GM10266 (cell line): Measurements from ENCODE around the gene LRRC27.
A peak's percentile ranks its signal among the peaks of the same experiment; 100 is the strongest.

Experiments
- DNase-seq: peaks from one replicate; pipeline ENCODE4 v3.0.0; 2012; ENCODE audit errors: extremely low spot score
- TF ChIP-seq, protein P1 (sequence below): IDR thresholded peaks from 2 replicates; pipeline ENCODE4 v1.5.1; 2012; ENCODE audit warnings: mild to moderate bottlenecking, low read depth; ENCODE audit not compliant: control insufficient read depth, insufficient read depth; ENCODE audit errors: missing control alignments

LRRC27 gene

DNA sequence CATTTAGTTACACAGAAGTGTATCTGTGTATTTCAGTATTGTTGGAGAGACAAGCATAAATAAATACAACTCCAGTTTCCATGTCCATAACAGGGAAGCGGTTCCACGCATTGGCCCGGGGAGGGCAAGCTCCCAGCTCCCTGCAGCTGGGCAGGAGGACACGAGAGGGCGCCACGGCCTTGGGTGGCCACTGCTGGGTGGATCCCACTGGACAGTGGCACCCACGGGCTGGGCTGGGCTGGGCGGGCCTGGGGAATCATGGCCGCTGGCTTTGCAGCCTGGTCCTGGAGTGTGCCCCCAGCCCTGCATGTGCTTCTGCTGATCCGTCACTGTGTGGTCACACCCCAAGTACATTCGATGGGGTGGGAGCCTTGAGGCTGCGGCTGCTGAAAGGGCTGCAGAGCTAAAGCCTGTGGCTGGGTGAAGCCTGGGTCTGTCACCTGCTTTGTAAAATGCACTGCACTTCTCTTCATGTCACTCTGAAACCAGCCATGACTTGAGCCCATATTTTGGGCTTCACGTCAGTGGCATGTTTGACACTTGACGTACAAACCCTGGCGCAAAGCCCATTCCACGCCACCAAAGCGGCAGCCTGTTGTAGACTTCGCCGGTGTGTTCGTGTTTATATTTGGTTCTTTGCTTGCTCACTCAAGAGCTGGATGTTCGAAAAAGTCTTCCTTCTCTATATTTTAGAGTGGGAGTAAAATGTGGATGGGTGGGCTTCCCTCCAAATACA is 27.5 kb downstream of the LRRC27 start:
- TF ChIP-seq, protein P1, sequence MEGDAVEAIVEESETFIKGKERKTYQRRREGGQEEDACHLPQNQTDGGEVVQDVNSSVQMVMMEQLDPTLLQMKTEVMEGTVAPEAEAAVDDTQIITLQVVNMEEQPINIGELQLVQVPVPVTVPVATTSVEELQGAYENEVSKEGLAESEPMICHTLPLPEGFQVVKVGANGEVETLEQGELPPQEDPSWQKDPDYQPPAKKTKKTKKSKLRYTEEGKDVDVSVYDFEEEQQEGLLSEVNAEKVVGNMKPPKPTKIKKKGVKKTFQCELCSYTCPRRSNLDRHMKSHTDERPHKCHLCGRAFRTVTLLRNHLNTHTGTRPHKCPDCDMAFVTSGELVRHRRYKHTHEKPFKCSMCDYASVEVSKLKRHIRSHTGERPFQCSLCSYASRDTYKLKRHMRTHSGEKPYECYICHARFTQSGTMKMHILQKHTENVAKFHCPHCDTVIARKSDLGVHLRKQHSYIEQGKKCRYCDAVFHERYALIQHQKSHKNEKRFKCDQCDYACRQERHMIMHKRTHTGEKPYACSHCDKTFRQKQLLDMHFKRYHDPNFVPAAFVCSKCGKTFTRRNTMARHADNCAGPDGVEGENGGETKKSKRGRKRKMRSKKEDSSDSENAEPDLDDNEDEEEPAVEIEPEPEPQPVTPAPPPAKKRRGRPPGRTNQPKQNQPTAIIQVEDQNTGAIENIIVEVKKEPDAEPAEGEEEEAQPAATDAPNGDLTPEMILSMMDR: peak; percentile 11
- no peak for DNase-seq

DNA sequence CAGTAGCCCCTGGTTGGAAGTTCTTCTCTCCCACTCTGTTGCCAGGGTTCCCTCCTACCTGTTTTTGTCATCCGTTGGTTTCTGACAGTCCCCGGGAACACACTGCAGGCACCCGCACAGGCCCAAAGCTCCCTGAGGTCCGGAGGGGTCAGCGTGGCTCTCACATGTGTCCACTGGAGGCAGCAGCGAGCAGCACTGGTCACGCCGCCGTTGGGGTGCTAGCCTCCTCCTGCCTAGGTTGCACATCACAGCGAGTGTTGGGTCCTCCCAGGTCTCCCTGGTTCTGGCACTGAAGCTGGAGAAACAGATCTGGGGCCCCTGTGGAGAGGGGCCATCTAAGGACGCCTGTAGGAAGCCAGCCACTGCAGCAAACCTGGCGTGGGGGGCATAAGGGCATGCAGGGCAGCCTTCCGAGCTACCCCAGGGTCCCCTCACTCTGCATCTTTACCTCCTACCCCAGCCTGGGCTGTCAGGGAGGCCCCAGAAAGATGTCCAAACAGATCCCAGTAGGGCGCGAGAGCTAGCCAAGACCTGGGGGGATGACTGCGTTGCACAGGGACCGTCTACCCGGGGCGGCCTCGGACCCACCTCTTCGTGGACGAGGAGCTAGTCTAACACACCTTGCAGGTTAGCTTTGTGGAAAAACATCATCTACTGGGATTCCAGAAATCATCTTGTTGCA is 28.9 kb downstream of the LRRC27 start:
- TF ChIP-seq, protein P1: peak; percentile 53
- DNase-seq: no peak

DNA sequence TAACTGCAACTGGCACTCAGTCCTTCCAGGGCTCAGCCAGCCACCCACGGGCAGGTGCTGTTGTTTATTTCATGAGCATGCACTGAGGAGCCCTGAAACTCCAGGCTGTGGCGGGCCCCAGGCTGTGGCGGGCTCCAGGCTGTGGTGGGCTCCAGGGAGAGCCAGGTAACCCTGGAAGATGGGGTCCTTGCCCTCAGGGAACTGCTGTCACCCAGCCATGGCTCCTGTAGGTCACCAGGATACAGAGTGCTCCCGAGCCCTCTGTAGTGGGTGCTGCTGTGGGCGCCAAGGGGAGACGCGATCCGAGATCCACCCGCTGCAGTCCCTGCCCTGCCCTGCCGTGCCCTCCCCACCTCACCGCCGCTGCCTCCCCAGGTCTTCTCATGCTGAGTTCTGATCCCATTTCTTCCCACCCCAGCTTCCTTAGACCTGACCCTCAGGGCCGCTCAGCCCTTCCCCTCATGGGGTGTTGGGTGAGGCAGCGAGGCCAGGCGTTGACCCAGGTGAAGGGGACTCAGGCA is 29.6 kb downstream of the LRRC27 start:
- TF ChIP-seq, protein P1: no peak
- DNase-seq: no peak

GRCh38 chr10:132362151-132362611 is 30.2 kb downstream of the LRRC27 start:
- DNase-seq: no peak
- TF ChIP-seq, protein P1: no peak

GRCh38 chr10:132363376-132363775 is 31.4 kb downstream of the LRRC27 start:
- no peak for DNase-seq
- TF ChIP-seq, protein P1: no peak

DNA sequence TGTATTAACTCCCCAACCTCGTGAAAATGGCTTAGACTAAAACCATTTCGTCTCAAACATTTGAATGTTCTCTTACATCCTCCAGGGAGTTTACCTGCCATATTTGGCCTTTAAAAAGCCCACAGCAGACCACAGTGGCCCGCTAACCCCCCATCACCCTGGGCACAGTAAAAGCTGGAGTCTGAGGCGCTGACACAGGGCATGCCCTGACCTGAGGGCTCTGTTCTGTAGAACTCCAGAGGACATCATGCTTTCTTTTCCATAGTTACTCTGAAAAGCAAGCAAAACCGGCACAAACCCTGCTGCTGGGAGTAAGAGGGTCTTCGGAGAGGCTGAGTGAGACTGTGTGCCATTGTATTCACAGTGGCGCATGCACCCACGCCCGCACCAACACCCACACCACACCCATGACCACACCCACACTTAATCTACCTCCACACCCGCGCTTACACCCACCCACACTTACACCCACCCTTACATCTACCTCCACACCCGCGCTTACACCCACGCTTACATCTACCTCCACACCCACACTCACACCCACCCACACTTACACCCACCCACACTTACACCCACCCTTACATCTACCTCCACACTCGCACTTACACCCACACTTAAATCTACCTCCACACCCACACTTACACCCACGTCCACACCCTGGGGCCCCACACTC is 32.1 kb downstream of the LRRC27 start:
- DNase-seq: peak; percentile 76
- TF ChIP-seq, protein P1: no peak
